ENCODE data around the gene NFIC.
"Not testable (repeated sequence)": the region's sequence is repeated elsewhere in the genome, so short reads cannot be mapped to it uniquely, and the experiment has no call there.

NFIC gene

GRCh38 chr19:3372413-3372812 lies 6.0 kb downstream of the NFIC start:
- H3K27me3 ChIP-seq (ENCODE audit: control insufficient read depth, insufficient read depth, low read length), result peaks cover 65% of the 10 kb centered on the region
- H3K36me3 ChIP-seq (ENCODE audit: control insufficient read depth, insufficient read depth, low read length), result peaks cover 2% of the 10 kb centered on the region
- H3K4me3 ChIP-seq (ENCODE audit: low read depth, low read length), result no peak overlapping the region
- H3K4me1 ChIP-seq (ENCODE audit: control insufficient read depth, insufficient read depth, low read length), result peaks cover 2% of the 10 kb centered on the region
- H3K9me3 ChIP-seq (ENCODE audit: control insufficient read depth, insufficient read depth, low read length), result no peaks in the 10 kb centered on the region
- no peak overlapping the region for H3K9ac ChIP-seq (ENCODE audit: low read depth, low read length)

GRCh38 chr19:3373971-3374368 lies 7.6 kb downstream of the NFIC start:
- H3K4me1 ChIP-seq (ENCODE audit: control insufficient read depth, insufficient read depth, low read length), result peaks cover 2% of the 10 kb centered on the region
- H3K27me3 ChIP-seq (ENCODE audit: control insufficient read depth, insufficient read depth, low read length), result peaks cover 50% of the 10 kb centered on the region
- H3K4me3 ChIP-seq (ENCODE audit: low read depth, low read length), result no peak overlapping the region
- H3K36me3 ChIP-seq (ENCODE audit: control insufficient read depth, insufficient read depth, low read length), result peaks cover 2% of the 10 kb centered on the region
- no peaks in the 10 kb centered on the region for H3K9me3 ChIP-seq (ENCODE audit: control insufficient read depth, insufficient read depth, low read length)
- H3K9ac ChIP-seq (ENCODE audit: low read depth, low read length), result no peak overlapping the region

- no peak overlapping the region for H3K9ac ChIP-seq (ENCODE audit: low read depth, low read length)
- peaks cover 44% of the 10 kb centered on the region for H3K27me3 ChIP-seq (ENCODE audit: control insufficient read depth, insufficient read depth, low read length)
- H3K9me3 ChIP-seq (ENCODE audit: control insufficient read depth, insufficient read depth, low read length), result no peaks in the 10 kb centered on the region
- peaks cover 2% of the 10 kb centered on the region for H3K4me1 ChIP-seq (ENCODE audit: control insufficient read depth, insufficient read depth, low read length)
- H3K4me3 ChIP-seq (ENCODE audit: low read depth, low read length), result no peak overlapping the region
- peaks cover 2% of the 10 kb centered on the region for H3K36me3 ChIP-seq (ENCODE audit: control insufficient read depth, insufficient read depth, low read length)
These were observed 8.2 kb downstream of the NFIC start for GRCh38 chr19:3374369-3375112.

GRCh38 chr19:3375221-3376090 lies 9.1 kb downstream of the NFIC start:
- no peak overlapping the region for H3K9ac ChIP-seq (ENCODE audit: low read depth, low read length)
- H3K4me1 ChIP-seq (ENCODE audit: control insufficient read depth, insufficient read depth, low read length), result peaks cover 2% of the 10 kb centered on the region
- H3K9me3 ChIP-seq (ENCODE audit: control insufficient read depth, insufficient read depth, low read length), result no peaks in the 10 kb centered on the region
- H3K27me3 ChIP-seq (ENCODE audit: control insufficient read depth, insufficient read depth, low read length), result peaks cover 35% of the 10 kb centered on the region
- H3K36me3 ChIP-seq (ENCODE audit: control insufficient read depth, insufficient read depth, low read length), result peaks cover 2% of the 10 kb centered on the region
- no peak overlapping the region for H3K4me3 ChIP-seq (ENCODE audit: low read depth, low read length)

- not testable (repeated sequence) for H3K9me3 ChIP-seq (ENCODE audit: control insufficient read depth, insufficient read depth, low read length); H3K36me3 ChIP-seq (ENCODE audit: control insufficient read depth, insufficient read depth, low read length); H3K4me3 ChIP-seq (ENCODE audit: low read depth, low read length); H3K4me1 ChIP-seq (ENCODE audit: control insufficient read depth, insufficient read depth, low read length); H3K9ac ChIP-seq (ENCODE audit: low read depth, low read length)
- peaks cover 29% of the 10 kb centered on the region for H3K27me3 ChIP-seq (ENCODE audit: control insufficient read depth, insufficient read depth, low read length)
These were observed 9.7 kb downstream of the NFIC start for GRCh38 chr19:3376091-3376455.

- H3K27me3 ChIP-seq (ENCODE audit: control insufficient read depth, insufficient read depth, low read length), result peaks cover 10% of the 10 kb centered on the region
- peaks cover 2% of the 10 kb centered on the region for H3K36me3 ChIP-seq (ENCODE audit: control insufficient read depth, insufficient read depth, low read length)
- no peaks in the 10 kb centered on the region for H3K9me3 ChIP-seq (ENCODE audit: control insufficient read depth, insufficient read depth, low read length)
- no peaks in the 10 kb centered on the region for H3K4me1 ChIP-seq (ENCODE audit: control insufficient read depth, insufficient read depth, low read length)
- H3K4me3 ChIP-seq (ENCODE audit: low read depth, low read length), result no peak overlapping the region
- no peak overlapping the region for H3K9ac ChIP-seq (ENCODE audit: low read depth, low read length)
These were observed 12.2 kb downstream of the NFIC start for GRCh38 chr19:3378352-3379150.

- H3K4me3 ChIP-seq (ENCODE audit: low read depth, low read length), result no peak overlapping the region
- H3K9me3 ChIP-seq (ENCODE audit: control insufficient read depth, insufficient read depth, low read length), result no peaks in the 10 kb centered on the region
- H3K27me3 ChIP-seq (ENCODE audit: control insufficient read depth, insufficient read depth, low read length), result no peaks in the 10 kb centered on the region
- H3K9ac ChIP-seq (ENCODE audit: low read depth, low read length), result no peak overlapping the region
- H3K4me1 ChIP-seq (ENCODE audit: control insufficient read depth, insufficient read depth, low read length), result peaks cover 2% of the 10 kb centered on the region
- H3K36me3 ChIP-seq (ENCODE audit: control insufficient read depth, insufficient read depth, low read length), result no peaks in the 10 kb centered on the region
These were observed 14.4 kb downstream of the NFIC start for GRCh38 chr19:3380829-3381228.

GRCh38 chr19:3381701-3382372 lies 15.5 kb downstream of the NFIC start:
- Histone ChIP-seq H3K36me3 (ENCODE audit: control insufficient read depth, insufficient read depth, low read length) (no peaks in the 10 kb centered on the region), H3K4me3 (ENCODE audit: low read depth, low read length) (no peak overlapping the region), H3K4me1 (ENCODE audit: control insufficient read depth, insufficient read depth, low read length) (peaks cover 2% of the 10 kb centered on the region), H3K9ac (ENCODE audit: low read depth, low read length) (no peak overlapping the region), H3K27me3 (ENCODE audit: control insufficient read depth, insufficient read depth, low read length) (no peaks in the 10 kb centered on the region), H3K9me3 (ENCODE audit: control insufficient read depth, insufficient read depth, low read length) (no peaks in the 10 kb centered on the region)

GRCh38 chr19:3382460-3383100 lies 16.2 kb downstream of the NFIC start:
- Histone ChIP-seq H3K4me1 (ENCODE audit: control insufficient read depth, insufficient read depth, low read length) (peaks cover 2% of the 10 kb centered on the region), H3K9ac (ENCODE audit: low read depth, low read length) (no peak overlapping the region), H3K4me3 (ENCODE audit: low read depth, low read length) (no peak overlapping the region), H3K9me3 (ENCODE audit: control insufficient read depth, insufficient read depth, low read length) (no peaks in the 10 kb centered on the region), H3K27me3 (ENCODE audit: control insufficient read depth, insufficient read depth, low read length) (no peaks in the 10 kb centered on the region), H3K36me3 (ENCODE audit: control insufficient read depth, insufficient read depth, low read length) (no peaks in the 10 kb centered on the region)

GRCh38 chr19:3383121-3383722 lies 16.8 kb downstream of the NFIC start:
- Histone ChIP-seq H3K36me3 (ENCODE audit: control insufficient read depth, insufficient read depth, low read length) (no peaks in the 10 kb centered on the region), H3K4me1 (ENCODE audit: control insufficient read depth, insufficient read depth, low read length) (peaks cover 2% of the 10 kb centered on the region), H3K4me3 (ENCODE audit: low read depth, low read length) (no peak overlapping the region), H3K27me3 (ENCODE audit: control insufficient read depth, insufficient read depth, low read length) (no peaks in the 10 kb centered on the region), H3K9ac (ENCODE audit: low read depth, low read length) (no peak overlapping the region), H3K9me3 (ENCODE audit: control insufficient read depth, insufficient read depth, low read length) (no peaks in the 10 kb centered on the region)

Measured in iPS-15b (cell line).